ENCODE measurements around the gene PPP1R26.

- TF ChIP-seq, protein P1, sequence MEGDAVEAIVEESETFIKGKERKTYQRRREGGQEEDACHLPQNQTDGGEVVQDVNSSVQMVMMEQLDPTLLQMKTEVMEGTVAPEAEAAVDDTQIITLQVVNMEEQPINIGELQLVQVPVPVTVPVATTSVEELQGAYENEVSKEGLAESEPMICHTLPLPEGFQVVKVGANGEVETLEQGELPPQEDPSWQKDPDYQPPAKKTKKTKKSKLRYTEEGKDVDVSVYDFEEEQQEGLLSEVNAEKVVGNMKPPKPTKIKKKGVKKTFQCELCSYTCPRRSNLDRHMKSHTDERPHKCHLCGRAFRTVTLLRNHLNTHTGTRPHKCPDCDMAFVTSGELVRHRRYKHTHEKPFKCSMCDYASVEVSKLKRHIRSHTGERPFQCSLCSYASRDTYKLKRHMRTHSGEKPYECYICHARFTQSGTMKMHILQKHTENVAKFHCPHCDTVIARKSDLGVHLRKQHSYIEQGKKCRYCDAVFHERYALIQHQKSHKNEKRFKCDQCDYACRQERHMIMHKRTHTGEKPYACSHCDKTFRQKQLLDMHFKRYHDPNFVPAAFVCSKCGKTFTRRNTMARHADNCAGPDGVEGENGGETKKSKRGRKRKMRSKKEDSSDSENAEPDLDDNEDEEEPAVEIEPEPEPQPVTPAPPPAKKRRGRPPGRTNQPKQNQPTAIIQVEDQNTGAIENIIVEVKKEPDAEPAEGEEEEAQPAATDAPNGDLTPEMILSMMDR (conservative IDR thresholded peaks at IDR 0.05): no peak
- no peak for TF ChIP-seq ZFX (IDR thresholded peaks at IDR 0.05)
Measured at GRCh38 chr9:135502873-135503321, 23.3 kb downstream of the PPP1R26 start.

Data from C4-2B (cell line).